HG02885 (cell line): Measurements from ENCODE around the gene EGLN1.
"Not testable (repeated sequence)": the region's sequence is repeated elsewhere in the genome, so short reads cannot be mapped to it uniquely, and the experiment has no call there.

Experiments used
- ATAC-seq: cut with Tn5 transposase; IDR thresholded peaks from one replicate; pipeline ENCODE4 v1.9.1; 2021; ENCODE audit warnings: mild to moderate bottlenecking; ENCODE audit not compliant: unreplicated experiment, poor library complexity

EGLN1 gene

GRCh38 chr1:231421971-231422797 is at the start of gene EGLN1:
TSS of gene EGLN1 (minus strand) at chr1:231422287. CDS start at chr1:231421888, 399 bp downstream.
- peak; percentile 79 for ATAC-seq

- ATAC-seq, result not testable (repeated sequence)
These were observed 49.4 kb upstream of the EGLN1 start for GRCh38 chr1:231471500-231471899.

DNA sequence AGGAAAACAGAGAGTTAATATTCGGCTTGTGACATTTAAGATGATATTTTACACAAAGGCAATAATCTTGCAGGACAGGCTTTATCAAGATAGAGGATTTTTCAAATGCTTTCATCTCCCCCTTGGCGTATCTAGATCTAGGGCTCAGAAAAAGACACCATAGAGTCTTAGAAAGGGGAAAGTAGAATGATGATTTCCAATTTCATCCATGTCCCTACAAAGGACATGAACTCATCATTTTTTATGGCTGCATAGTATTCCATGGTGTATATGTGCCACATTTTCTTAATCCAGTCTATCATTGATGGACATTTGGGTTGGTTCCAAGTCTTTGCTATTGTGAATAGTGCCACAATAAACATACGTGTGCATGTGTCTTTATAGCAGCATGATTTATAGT is 48.9 kb upstream of the EGLN1 start:
- not testable (repeated sequence) for ATAC-seq

DNA sequence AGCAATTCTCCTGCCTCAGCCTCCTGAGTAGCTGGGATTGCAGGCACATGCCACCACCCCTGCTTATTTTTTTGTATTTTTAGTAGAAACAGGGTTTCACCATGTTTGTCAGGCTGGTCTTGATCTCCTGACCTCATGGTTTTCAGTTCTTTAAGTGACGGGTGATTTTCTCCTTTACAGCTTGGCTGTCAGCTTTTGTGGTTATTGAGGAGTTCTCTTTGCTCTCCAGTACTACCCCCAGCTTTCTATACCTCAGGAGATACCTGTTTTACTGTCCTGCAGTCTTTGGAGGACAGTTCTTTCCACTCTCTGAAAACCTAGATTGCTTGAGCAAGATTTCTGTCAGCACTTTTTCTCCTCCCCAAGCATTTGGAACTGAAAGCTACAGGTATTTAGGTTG is 45.9 kb upstream of the EGLN1 start:
- ATAC-seq, result no peak

DNA sequence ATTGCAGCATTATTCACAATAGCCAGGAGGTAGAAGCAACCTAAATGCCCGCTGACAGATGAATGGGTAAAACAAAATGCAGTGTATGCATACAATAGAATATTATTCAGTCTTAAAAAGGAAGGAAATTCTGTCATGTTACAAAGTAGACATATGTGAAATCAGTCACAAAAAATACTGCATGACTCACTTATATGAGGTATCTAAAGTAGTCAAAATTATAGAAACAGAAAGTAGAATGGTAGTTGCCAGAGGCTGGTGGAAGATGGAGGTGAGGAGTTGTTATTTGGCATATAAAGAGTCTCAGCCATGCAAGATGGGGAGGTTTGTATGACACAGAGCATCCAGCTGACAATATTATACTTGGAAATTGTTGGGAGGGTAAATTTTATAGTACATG is 43.0 kb upstream of the EGLN1 start:
- no peak for ATAC-seq

DNA sequence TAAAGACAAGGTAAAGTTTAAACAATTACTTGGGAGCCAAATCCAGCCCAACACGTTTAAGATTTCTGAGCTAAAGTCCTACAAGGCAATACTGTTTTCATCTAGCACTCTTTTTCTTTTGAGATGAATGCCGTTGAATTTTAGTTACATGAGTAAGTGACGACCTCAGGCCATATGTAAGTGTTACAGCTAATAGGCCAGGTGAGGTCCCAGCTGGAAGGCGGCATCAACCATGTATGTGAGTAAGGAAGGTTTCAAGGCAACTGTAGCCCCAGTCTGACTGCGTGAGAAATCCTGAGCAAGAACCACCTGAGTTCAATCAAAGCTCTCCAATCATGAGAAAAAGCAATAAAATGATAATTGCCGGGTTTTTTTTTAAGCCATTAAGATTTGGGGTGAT is 41.5 kb upstream of the EGLN1 start:
- ATAC-seq, result no peak

DNA sequence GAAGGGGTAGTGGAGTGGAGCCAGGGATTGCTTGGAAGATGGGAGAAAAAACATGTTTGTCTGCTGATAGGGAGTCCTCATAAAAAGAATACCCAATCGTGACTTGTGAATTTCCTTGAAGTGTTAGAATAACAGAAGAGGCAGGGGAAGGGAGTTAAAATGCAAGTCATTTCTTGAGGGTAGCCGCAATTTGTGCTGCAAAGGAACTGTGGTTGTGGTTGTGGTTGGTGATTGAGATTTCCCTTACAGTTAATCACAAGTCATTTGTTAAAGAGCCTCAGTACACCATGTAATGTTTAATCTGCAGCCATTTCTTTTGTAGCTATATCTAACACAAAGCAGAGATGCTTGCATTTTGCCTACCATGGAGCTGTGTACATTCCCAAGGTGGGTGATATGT is 38.5 kb upstream of the EGLN1 start:
- no peak for ATAC-seq

DNA sequence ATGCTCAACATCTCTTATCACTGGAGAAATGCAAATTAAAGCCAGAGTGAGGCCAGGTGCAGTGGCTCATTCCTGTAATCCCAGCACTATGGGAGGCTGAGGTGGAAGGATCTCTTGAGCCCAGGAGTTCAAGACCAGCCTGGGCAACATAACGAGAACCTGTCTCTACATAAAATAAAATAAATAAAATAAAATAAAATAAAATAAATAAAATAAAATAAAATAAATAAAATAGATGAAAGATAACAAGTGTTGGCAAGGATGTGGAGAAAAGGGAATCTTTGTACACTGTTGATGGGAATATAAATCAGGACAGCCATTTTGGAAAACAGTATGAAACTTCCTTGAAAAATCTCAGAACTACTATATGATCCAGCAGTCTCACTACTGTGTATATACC is 37.4 kb upstream of the EGLN1 start:
- not testable (repeated sequence) for ATAC-seq

DNA sequence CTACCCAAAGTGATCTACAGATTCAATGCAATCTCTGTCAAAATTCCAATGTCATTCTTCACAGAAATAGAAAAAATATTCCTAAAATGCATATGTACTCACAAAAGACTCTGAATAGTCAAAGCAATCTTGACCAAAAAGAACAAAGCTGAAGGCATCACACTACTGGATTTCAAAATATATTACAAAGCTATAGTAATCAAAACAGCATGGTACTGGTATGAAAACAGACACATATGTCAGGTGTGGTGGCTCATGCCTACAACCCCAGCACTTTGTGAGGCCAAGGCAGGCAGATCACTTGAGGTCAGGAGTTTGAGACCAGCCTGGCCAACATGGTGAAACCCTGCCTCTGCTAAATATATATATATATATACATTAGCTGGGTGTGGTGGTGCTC is 35.9 kb upstream of the EGLN1 start:
- not testable (repeated sequence) for ATAC-seq

DNA sequence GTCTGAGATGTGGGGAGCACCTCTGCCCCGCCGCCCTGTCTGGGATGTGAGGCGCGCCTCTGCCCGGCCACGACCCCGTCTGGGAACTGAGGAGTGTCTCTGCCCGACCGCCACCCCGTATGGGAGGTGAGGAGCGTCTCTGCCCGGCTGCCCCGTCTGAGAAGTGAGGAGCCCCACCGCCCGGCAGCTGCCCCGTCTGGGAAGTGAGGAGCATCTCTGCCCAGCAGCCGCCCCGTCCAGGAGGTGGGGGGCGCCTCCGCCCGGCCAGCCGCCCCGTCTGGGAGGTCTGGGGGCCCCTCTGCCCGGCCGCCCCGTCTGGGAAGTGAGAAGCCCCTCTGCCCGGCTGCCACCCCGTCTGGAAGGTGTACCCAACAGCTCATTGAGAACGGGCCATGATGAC is 32.0 kb upstream of the EGLN1 start:
- ATAC-seq, result not testable (repeated sequence)

DNA sequence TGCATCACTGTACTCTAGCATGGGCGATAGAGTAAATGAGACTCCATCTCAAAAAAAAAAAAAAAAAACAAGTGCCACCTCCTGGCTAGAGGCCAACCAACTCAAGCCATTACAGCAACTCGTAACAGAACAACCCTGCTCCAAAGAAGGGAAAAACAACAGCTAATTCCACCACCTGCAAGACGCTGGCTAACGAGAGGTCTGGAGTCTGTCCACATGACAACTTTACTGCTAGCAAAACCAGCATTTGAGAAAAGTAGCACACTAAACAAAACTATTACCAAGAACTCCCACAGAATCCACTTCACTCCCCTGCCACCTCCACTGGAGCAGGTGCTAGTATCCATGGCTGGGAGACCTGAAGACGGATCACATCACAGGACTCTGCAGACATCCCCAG is 24.1 kb upstream of the EGLN1 start:
- no peak for ATAC-seq

- ATAC-seq, result no peak
These were observed 22.0 kb upstream of the EGLN1 start for GRCh38 chr1:231444059-231444458.

DNA sequence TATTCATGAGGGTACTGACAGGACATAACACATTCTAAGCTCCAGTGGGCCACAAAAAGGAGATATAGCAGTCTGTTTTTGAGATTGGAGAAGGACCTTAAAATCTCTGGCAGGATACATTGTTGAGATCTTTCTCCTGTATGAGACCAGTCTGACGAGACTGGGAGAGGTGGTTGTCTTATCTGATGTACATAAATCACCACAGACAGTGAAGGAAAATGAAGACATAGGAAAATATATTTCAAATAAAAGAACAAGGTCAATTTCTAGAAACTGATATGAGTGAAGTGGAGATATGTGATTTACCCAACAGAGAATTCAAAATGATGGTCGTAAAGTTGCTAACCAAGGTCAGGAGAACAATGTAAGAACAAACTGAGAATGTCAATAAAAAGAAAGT is 21.3 kb upstream of the EGLN1 start:
- ATAC-seq, result no peak

DNA sequence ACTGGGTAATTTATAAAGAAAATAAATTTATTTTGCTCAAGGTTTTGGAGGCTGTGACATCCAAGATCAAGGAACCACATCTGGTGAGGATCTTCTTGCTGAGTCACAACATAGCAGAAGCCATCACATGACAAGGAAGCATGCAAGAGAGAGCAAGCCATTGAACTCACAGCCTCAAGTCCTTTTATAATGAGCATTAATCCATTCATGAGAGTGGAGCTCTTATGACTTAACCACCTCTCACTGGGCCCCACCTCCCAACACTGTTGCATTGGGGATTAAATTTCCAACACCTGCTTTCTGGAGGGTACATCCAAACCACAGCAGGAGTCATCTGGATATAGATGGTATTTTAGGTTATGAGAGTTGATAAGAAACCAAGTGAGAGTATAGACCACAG is 20.6 kb upstream of the EGLN1 start:
- ATAC-seq, result no peak

- no peak for ATAC-seq
These were observed 10.9 kb upstream of the EGLN1 start for GRCh38 chr1:231432996-231433395.

DNA sequence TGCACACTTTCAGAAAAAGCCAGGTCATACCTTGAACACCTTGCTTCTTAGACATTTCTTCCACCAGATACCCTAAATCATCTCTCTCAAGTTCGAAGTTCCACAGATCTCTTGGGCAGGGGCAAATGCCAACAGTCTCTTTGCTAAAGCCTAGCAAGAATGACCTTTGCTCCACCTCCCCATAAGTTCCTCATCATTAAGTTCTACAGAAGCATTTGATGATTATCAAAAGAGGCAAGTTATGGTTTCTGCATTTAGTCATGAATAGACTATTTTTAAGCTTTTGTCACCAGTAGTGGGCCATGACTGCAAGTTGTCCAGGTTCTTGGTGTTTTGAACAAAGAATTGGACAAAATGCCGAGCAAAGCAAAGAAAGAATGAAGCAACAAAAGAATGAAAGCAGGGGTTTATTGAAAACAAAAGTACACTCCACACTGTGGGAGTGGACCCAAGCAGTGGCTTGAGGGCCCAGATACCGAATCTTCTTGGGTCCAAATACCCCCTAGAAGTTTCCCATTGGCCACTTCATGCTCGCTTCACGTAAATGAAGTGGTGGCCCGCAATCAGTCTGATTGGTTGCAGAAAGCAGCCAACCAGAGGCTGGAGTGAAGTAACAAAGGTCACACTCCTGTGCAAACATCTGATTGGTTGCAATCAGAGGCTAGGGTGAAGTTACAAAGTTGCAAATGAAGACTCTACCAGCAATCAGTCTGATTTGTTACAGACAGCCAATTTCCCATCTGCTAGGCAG is 9.8 kb upstream of the EGLN1 start:
- ATAC-seq, result no peak

DNA sequence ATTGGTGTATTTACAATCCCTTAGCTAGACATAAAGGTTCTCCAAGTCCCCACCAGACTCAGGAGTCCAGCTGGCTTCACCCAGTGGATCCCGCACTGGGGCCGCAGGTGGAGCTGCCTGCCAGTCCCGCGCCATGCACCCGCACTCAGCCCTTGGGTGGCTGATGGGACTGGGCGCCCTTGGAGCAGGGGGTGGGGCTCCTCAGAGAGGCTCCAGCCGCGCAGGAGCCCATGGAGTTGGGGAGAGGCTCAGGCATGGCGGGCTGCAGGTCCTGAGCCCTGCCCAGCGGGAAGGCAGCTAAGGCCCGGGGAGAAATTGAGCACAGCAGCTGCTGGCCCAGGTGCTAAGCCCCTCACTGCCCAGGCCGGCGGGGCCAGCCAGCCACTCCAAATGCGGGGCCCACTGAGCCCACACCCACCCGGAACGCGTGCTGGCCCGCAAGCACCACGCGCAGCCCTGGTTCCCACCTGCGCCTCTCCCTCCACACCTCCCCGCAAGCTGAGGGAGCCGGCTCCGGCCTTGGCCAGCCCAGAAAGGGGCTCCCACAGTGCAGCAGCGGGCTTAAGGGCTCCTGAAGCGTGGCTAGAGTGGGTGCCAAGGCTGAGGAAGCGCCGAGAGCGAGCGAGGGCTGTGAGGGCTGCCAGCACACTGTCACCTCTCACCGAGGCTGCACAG is 8.7 kb upstream of the EGLN1 start:
- not testable (repeated sequence) for ATAC-seq

DNA sequence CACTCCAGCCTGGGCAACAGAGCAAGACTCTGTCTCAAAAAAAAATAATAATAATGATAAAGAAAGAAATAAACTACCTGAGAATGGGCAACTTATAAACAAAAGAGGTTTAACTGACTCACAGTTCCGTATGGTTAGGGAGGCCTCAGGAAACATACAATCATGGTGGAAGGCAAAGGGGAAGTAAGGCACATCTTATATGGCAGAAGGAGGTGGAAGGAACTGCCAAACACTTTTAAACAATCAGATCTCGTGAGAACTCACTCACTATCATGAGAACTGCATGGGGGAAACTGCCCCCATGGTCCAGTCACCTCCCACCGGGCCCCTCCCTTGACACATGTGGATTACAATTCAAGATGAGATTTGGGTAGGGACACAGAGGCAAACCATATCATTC is 6.3 kb upstream of the EGLN1 start:
- no peak for ATAC-seq

GRCh38 chr1:231424950-231425805 is 3.1 kb upstream of the EGLN1 start:
- no peak for ATAC-seq

DNA sequence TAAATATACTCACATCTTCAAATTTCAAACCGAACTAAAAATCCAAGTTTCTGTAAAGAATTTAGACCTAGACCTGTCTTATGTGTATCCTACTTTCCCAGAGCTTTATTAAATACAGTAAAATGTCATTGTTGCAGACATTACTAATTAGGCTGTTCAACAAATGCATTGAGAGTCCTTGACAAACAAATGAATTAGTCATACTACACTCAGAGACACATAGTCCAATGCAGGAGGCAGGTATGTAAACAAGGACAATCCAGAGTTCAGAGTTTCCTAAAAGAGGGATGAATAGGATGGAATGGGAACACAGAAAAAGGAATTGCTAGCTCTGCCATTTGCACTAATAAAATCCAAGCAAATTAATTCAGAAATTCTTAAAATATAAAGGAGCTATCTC is 1.6 kb upstream of the EGLN1 start:
- no peak for ATAC-seq
